A673 (cell line): Measurements from ENCODE around the gene HIBCH. TPM values are rescaled to one million over a fixed set of nuclear protein-coding genes. Genes with fewer than 3 reads are reported as not detected.
"Not testable (repeated sequence)": the region's sequence is repeated elsewhere in the genome, so short reads cannot be mapped to it uniquely, and the experiment has no call there.

Experiments used
- BruUV-seq: library from RNA; stranded (reverse); fragments of 400-500 nt; replicated peaks from 2 replicates; lab custom pipeline; 2021; lab: Mats Ljungman, UMichigan
- CTCF ChIA-PET: fragments of 300-600 bp; sonication (Branson Sonifier 250); formaldehyde crosslinking; loops from one replicate; lab custom pipeline; 2022; ENCODE audit warnings: antibody characterized with exemption; lab: Charles Lee
- POLR2A ChIA-PET: fragments of 300-600 bp; sonication (Branson Sonifier 250); formaldehyde crosslinking; loops from one replicate; lab custom pipeline; 2022; ENCODE audit warnings: antibody characterized with exemption; ENCODE audit not compliant: low non-redundant PET; lab: Charles Lee
- DNase-seq: peaks from one replicate; pipeline ENCODE4 v3.0.0-alpha.2; 2015; ENCODE audit warnings: low spot score
- H3K27ac ChIP-seq: fragments of 200-600 bp; sonication (generic); 2 replicates; pipeline ENCODE4 v1.5.1; 2016; ENCODE audit warnings: mixed run types, low read depth, mild to moderate bottlenecking, mixed read lengths, antibody characterized with exemption, low read length; ENCODE audit not compliant: poor library complexity, severe bottlenecking
- H3K27me3 ChIP-seq: fragments of 200-600 bp; sonication (generic); replicated peaks from 2 replicates; pipeline ENCODE4 v1.6.1; 2017; ENCODE audit warnings: mixed run types, low read depth, mild to moderate bottlenecking, mixed read lengths, antibody characterized with exemption, low read length; ENCODE audit not compliant: insufficient read depth, poor library complexity
- H3K36me3 ChIP-seq: fragments of 200-600 bp; sonication (generic); 2 replicates; pipeline ENCODE4 v1.6.1; 2016; ENCODE audit warnings: mixed run types, mild to moderate bottlenecking, mixed read lengths, antibody characterized with exemption, low read length; ENCODE audit not compliant: insufficient read depth, poor library complexity, severe bottlenecking
- H3K4me1 ChIP-seq: fragments of 200-600 bp; sonication (generic); 2 replicates; pipeline ENCODE4 v1.6.1; 2017; ENCODE audit warnings: mixed run types, mild to moderate bottlenecking, mixed read lengths, antibody characterized with exemption, low read length; ENCODE audit not compliant: insufficient read depth, poor library complexity, severe bottlenecking
- H3K4me3 ChIP-seq: fragments of 200-600 bp; sonication (generic); 2 replicates; pipeline ENCODE4 v1.5.1; 2016; ENCODE audit warnings: low read depth, mixed run types, mild to moderate bottlenecking, mixed read lengths, low read length; ENCODE audit not compliant: poor library complexity, severe bottlenecking
- H3K9me3 ChIP-seq: fragments of 200-600 bp; sonication (generic); 2 replicates; pipeline ENCODE4 v1.6.1; 2016; ENCODE audit warnings: mixed run types, low read depth, mild to moderate bottlenecking, mixed read lengths, antibody characterized with exemption, low read length; ENCODE audit not compliant: poor library complexity, severe bottlenecking
- EZH2 ChIP-seq: fragments of 200-600 bp; sonication (generic); IDR thresholded peaks from 2 replicates; pipeline ENCODE4 v1.6.1; 2017; ENCODE audit warnings: borderline replicate concordance, low read depth, mild to moderate bottlenecking, mixed read lengths, antibody characterized with exemption, low read length; ENCODE audit not compliant: poor library complexity, severe bottlenecking
- intact Hi-C: fragments of 100-400 bp; cut with micrococcal nuclease; formaldehyde crosslinking; loops from one replicate; pipeline ENCODE4 v1.10.0; 2022; ENCODE audit not compliant: unreplicated experiment
- total RNA-seq: library from RNA; stranded (reverse); gene quantifications from 2 replicates; pipeline ENCODE4 v1.2.3, GENCODE V29; 2021
- TF ChIP-seq, protein P1 (sequence below): fragments of 300-800, 200-600 bp; sonication (generic); conservative IDR thresholded peaks from 2 replicates; pipeline ENCODE4 v1.5.1; 2017; ENCODE audit warnings: low read depth, mild to moderate bottlenecking, antibody characterized with exemption, low read length, moderate library complexity, mixed read lengths

HIBCH gene
- total RNA-seq, 1 experiment from 2014 or later = 43.3 TPM

- intact Hi-C loops = loop anchor here (10.0 kb wide), 1 partner anchor 176 kb away; no protein-coding TSS in a partner anchor
- TF ChIP-seq, protein P1, sequence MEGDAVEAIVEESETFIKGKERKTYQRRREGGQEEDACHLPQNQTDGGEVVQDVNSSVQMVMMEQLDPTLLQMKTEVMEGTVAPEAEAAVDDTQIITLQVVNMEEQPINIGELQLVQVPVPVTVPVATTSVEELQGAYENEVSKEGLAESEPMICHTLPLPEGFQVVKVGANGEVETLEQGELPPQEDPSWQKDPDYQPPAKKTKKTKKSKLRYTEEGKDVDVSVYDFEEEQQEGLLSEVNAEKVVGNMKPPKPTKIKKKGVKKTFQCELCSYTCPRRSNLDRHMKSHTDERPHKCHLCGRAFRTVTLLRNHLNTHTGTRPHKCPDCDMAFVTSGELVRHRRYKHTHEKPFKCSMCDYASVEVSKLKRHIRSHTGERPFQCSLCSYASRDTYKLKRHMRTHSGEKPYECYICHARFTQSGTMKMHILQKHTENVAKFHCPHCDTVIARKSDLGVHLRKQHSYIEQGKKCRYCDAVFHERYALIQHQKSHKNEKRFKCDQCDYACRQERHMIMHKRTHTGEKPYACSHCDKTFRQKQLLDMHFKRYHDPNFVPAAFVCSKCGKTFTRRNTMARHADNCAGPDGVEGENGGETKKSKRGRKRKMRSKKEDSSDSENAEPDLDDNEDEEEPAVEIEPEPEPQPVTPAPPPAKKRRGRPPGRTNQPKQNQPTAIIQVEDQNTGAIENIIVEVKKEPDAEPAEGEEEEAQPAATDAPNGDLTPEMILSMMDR = no peak
- no peak for TF ChIP-seq EZH2
- Histone ChIP-seq H3K27me3 (no peaks in the 10 kb centered on the region), H3K4me3 (no peak overlapping the region), H3K9me3 (no peaks in the 10 kb centered on the region), H3K27ac (no peak overlapping the region), H3K36me3 (no peaks in the 10 kb centered on the region), H3K4me1 (no peaks in the 10 kb centered on the region)
- POLR2A ChIA-PET = no interaction called here
- CTCF ChIA-PET = interaction anchor here (1.8 kb wide), 1 partner anchor 19 kb away, joined by 5 read pairs; the partner anchor contains the start of gene HIBCH
- BruUV-seq = no TSS peak
- DNase-seq = no peak
Observed at GRCh38 chr2:190338453-190338852, 18.8 kb upstream of the HIBCH start.

DNA sequence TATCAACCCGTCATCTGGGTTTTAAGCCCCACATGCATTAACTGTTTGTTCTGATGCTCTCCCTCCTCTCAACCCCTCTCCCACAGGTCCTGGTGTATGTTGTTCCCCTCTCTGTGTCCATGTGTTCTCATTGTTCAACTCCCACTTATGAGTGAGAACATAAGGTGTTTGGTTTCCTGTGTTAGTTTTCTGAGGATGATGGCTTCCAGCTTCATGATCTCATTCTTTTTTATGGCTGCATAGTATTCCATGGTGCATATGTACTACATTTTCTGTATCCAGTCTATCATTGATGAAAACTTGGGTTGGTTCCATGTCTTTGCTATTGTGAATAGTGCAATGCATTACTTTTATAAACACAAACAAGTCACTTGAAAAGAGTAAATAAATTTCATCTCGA lies 16.8 kb upstream of the HIBCH start:
- no peaks in the 10 kb centered on the region for H3K4me1 ChIP-seq
- no peak overlapping the region for H3K27ac ChIP-seq
- H3K36me3 ChIP-seq = no peaks in the 10 kb centered on the region
- intact Hi-C loops = loop anchor here (10.0 kb wide), 1 partner anchor 178 kb away; no protein-coding TSS in a partner anchor
- ChIA-PET POLR2A (no interaction called here), CTCF (no interaction called here)
- H3K9me3 ChIP-seq = no peaks in the 10 kb centered on the region
- TF ChIP-seq EZH2 = no peak
- TF ChIP-seq, protein P1 = no peak
- H3K4me3 ChIP-seq = no peak overlapping the region
- no peaks in the 10 kb centered on the region for H3K27me3 ChIP-seq
- no TSS peak for BruUV-seq
- DNase-seq = no peak

DNA sequence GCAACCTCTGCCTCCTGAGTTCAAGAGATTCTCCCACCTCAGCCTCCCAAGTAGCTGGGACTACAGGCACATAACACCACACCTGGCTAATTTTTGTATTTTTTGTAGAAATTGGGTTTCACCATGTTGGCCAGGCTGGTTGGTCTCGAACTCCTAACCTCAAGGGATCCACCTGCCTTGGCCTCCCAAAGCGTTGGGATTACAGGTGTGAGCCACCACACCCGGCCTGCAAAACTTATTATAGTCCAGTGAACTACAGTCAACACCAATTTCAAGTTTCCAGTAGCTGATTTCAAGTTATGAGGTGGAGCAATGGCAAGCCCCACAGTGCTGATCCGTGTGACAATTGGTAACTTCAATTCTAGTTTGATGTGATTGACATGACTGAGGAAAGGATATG lies 16.0 kb upstream of the HIBCH start:
- H3K36me3 ChIP-seq, CTCF ChIA-PET, H3K4me1 ChIP-seq, H3K27ac ChIP-seq, H3K9me3 ChIP-seq, BruUV-seq, H3K27me3 ChIP-seq, POLR2A ChIA-PET, DNase-seq, H3K4me3 ChIP-seq: not testable (repeated sequence)
- intact Hi-C loops = loop anchor here (10.0 kb wide), 1 partner anchor 179 kb away; no protein-coding TSS in a partner anchor

GRCh38 chr2:190335225-190335559 lies 15.6 kb upstream of the HIBCH start:
- no peaks in the 10 kb centered on the region for H3K27me3 ChIP-seq
- CTCF ChIA-PET = no interaction called here
- H3K4me3 ChIP-seq = no peak overlapping the region
- no peaks in the 10 kb centered on the region for H3K4me1 ChIP-seq
- no peaks in the 10 kb centered on the region for H3K36me3 ChIP-seq
- no peak overlapping the region for H3K27ac ChIP-seq
- intact Hi-C loops = loop anchor here (10.0 kb wide), 1 partner anchor 180 kb away; no protein-coding TSS in a partner anchor
- BruUV-seq = no TSS peak
- H3K9me3 ChIP-seq = no peaks in the 10 kb centered on the region
- POLR2A ChIA-PET = no interaction called here
- DNase-seq = no peak
- TF ChIP-seq, protein P1 = no peak
